Fibroblast of villous mesenchyme (primary cell): ENCODE data around the gene AUTS2. TPM values are rescaled to one million over a fixed set of nuclear protein-coding genes. Genes with fewer than 3 reads are reported as not detected.

Experiments used
- DNase-seq: peaks from one replicate; pipeline ENCODE4 v3.0.0-alpha.2; 2010; ENCODE audit warnings: low read depth
- H3K4me3 ChIP-seq: 2 replicates; pipeline ENCODE4 v1.5.1; 2011; ENCODE audit warnings: low read depth, mild to moderate bottlenecking, low read length
- total RNA-seq: library from RNA; depleted of rRNA; stranded (reverse); fragments of >200 nt; gene quantifications from 2 replicates; pipeline ENCODE4 v1.2.3, GENCODE V29; 2012
- TF ChIP-seq, protein P1 (sequence below): IDR thresholded peaks from 2 replicates; pipeline ENCODE4 v1.5.1; 2012; ENCODE audit warnings: low read depth, mild to moderate bottlenecking, low read length; ENCODE audit not compliant: insufficient read depth

The AUTS2 gene
- total RNA-seq, 1 donor = 3.9 TPM

DNA sequence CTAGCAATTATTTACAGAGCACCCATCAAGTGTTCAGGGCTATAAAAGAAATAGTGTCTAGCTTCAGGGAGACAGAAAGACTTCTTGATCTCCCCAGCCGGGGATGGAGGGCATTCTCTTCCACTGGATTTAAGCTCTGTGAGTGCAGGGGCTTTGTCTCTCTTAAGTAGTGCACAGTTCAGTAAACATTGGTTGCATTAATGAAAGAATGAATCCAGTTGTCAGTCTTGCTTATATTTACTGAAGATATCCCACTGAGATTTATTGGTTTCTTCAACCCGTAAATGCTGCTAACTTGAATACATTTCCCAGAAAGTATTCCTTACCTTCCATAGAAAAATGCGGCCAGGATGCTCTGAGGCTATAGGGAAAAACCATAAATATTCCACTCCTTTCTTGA is 41.9 kb downstream of the AUTS2 start:
- TF ChIP-seq, protein P1, sequence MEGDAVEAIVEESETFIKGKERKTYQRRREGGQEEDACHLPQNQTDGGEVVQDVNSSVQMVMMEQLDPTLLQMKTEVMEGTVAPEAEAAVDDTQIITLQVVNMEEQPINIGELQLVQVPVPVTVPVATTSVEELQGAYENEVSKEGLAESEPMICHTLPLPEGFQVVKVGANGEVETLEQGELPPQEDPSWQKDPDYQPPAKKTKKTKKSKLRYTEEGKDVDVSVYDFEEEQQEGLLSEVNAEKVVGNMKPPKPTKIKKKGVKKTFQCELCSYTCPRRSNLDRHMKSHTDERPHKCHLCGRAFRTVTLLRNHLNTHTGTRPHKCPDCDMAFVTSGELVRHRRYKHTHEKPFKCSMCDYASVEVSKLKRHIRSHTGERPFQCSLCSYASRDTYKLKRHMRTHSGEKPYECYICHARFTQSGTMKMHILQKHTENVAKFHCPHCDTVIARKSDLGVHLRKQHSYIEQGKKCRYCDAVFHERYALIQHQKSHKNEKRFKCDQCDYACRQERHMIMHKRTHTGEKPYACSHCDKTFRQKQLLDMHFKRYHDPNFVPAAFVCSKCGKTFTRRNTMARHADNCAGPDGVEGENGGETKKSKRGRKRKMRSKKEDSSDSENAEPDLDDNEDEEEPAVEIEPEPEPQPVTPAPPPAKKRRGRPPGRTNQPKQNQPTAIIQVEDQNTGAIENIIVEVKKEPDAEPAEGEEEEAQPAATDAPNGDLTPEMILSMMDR = no peak
- no peak for DNase-seq
- H3K4me3 ChIP-seq = no peak overlapping the region

DNA sequence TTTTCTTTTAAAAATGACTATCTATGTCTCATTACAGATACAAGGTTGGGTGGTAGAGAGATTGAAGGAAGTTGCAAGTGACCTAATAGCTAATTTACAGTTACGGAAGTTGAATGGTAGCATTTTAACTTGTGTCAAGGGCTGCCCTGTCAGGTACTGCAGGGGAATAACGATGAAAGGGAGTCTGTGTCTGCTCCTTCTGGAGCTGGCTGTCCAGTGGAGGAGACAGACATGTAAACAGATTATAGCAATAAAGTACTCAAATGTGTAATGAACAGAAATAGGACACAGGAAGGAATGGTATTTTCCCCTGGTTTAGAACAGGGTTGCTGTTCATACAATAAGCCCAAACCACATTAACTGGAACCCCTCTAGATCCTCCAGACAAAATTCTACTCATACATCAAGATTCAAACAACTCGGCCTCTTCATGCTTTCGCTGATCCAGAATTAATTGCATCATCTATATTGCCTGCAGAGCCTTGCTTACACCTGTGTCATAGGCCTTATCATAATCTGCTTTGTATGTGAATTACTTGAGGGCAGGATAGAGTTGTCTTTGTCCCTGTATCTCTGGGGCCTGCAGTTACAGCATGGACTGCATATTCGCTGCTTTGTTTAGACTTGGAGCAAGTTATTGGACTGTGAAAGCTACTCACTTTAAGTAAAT is 42.8 kb downstream of the AUTS2 start:
- H3K4me3 ChIP-seq = no peak overlapping the region
- TF ChIP-seq, protein P1 = no peak
- no peak for DNase-seq

DNA sequence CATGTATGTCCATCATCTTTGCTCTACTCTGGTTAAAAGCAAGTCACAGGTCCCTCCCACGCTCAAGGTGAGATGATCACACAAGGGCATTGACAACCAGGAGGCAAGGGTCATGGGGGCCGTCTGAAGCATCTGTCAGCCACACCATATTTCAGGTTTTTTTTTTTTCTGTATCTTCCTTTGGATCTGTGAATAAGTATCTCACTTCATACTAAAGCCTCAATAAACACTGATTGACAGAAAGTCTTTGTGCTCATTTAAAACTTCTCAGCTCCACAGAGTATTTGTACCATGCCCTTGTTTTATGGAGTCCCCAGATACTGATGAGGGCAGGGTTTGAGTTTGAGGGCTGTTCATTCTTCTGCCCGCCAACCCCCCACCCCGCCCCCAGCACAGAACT is 45.0 kb downstream of the AUTS2 start:
- TF ChIP-seq, protein P1 = no peak
- H3K4me3 ChIP-seq = no peak overlapping the region
- no peak for DNase-seq

DNA sequence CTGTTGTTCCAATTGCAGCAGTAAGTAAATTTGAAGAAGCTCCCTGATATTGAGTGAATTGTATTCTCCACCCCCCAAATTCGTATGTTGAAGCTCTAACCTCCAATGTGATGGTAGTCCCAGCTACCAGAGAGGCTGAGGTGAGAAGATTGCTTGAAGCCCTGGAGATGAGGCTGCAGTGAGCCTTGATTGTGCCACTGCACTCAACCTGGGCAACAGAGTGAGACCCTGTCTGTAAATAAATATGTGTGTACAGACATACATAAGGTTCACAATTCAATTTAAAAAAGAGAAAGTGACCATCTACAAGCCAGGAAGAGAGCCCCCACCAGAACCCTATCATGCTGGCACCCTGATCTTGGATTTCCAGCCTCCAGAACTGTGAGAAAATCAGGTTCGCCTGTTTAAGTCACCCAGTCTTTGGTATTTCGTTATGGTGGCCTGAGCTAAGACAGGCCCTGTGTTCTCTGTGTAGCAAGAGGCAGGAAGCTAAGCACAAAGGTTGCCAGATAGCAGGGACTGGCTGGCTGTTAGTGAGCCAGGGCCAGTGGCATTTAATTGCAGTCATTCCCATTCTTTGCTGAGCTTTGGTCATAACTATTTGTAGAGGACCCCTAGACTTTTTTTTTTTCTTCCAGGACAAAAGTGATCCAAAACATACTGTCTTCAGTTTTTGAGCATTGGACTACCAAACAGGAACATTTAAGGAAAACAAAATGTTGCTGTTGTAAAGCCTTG is 45.6 kb downstream of the AUTS2 start:
- no peak overlapping the region for H3K4me3 ChIP-seq
- DNase-seq = no peak
- TF ChIP-seq, protein P1 = no peak

DNA sequence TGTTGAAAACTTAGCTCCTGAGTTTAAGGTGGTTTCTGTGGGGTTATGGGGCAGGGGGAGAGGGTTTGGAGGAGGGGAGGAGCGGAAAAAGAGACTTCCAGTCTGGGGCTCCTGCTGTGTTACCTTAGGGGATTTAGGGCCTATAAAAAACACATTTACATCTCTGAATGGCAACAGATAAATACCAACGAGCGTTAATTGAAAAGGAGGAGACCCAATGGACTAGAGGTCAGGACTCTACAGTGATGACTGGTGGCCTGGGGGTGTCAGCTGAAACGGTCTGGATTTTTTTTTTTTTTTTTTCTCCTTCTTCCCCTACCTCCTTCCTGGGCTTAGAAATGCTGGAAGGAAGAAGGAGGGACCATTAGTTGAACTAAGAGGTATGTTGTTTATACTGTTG is 47.4 kb downstream of the AUTS2 start:
- H3K4me3 ChIP-seq = no peak overlapping the region
- TF ChIP-seq, protein P1 = no peak
- DNase-seq = no peak

DNA sequence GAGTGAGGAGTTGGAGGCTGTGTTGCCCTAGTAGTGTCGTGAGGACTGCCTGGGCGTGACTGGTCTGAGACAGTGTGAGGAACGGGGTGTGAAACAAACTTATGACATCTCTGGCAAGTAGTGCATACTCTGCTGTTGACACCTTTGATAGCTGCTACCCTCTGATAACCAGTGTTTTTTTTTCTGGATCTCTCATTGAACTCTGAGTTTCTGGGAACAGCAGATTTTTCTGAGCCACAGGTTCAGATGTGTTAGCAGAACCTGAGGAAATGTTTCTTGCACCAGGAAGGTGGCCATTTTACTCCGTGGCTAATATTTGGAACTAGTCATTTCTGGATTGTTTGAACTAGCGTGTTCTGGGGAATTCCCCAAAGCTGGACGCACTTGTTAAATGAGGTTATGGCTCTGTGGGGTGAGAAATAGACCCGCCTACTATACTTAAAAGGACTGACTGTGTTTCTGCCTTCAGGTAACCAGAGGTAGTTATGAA is 52.9 kb downstream of the AUTS2 start:
- TF ChIP-seq, protein P1 = no peak
- H3K4me3 ChIP-seq = no peak overlapping the region
- DNase-seq = no peak
